Panc1 (cell line): Measurements from ENCODE around the gene GSDMA. TPM values are rescaled to one million over a fixed set of nuclear protein-coding genes. Genes with fewer than 3 reads are reported as not detected.

Experiments
- ATAC-seq: fragments of 200-7000 bp; cut with Tn5 transposase; 2 replicates; pipeline ENCODE4 v1.9.1; 2020; ENCODE audit warnings: mild to moderate bottlenecking, moderate library complexity
- BruUV-seq: library from RNA; stranded (reverse); fragments of 400-500 nt; replicated peaks from 2 replicates; lab custom pipeline; 2021; lab: Mats Ljungman, UMichigan
- CTCF ChIA-PET: fragments of 300-600 bp; sonication (Branson Sonifier 250); formaldehyde crosslinking; loops from one replicate; lab custom pipeline; 2022; ENCODE audit warnings: antibody characterized with exemption; lab: Charles Lee
- POLR2A ChIA-PET: fragments of 300-600 bp; sonication (Branson Sonifier 250); formaldehyde crosslinking; loops from one replicate; lab custom pipeline; 2022; ENCODE audit warnings: antibody characterized with exemption; lab: Charles Lee
- DNase-seq: peaks from one replicate; pipeline ENCODE4 v3.0.0-alpha.2; 2010; ENCODE audit warnings: low read depth, low spot score
- H3K27ac ChIP-seq: 2 replicates; pipeline ENCODE4 v1.5.1; 2011; ENCODE audit warnings: mild to moderate bottlenecking, low read length, inconsistent platforms
- H3K27me3 ChIP-seq: fragments of 200-500 bp; sonication (Bioruptor generic); 2 replicates; pipeline ENCODE4 v1.6.0; 2014; ENCODE audit warnings: low read length, inconsistent platforms; ENCODE audit not compliant: control insufficient read depth, insufficient read depth
- H3K36me3 ChIP-seq: fragments of 200-500 bp; sonication (Bioruptor generic); 2 replicates; pipeline ENCODE4 v1.5.1; 2014; ENCODE audit warnings: inconsistent platforms, mild to moderate bottlenecking, low read length, moderate library complexity; ENCODE audit not compliant: control insufficient read depth, insufficient read depth
- H3K4me1 ChIP-seq: 2 replicates; pipeline ENCODE4 v1.5.1; 2011; ENCODE audit warnings: inconsistent platforms, mild to moderate bottlenecking, low read length, moderate library complexity; ENCODE audit not compliant: control insufficient read depth, insufficient read depth
- H3K4me3 ChIP-seq, 2 experiments: 2 replicates each; pipeline ENCODE4 v1.5.1; 2011 to 2012; ENCODE audit warnings: low read depth in 2 of 2, low read length in 2 of 2, mild to moderate bottlenecking in 2 of 2, inconsistent platforms in 1 of 2, moderate library complexity in 1 of 2
- H3K9me3 ChIP-seq: fragments of 200-500 bp; sonication (Bioruptor generic); 2 replicates; pipeline ENCODE4 v1.5.1; 2014; ENCODE audit warnings: low read depth, mild to moderate bottlenecking, inconsistent platforms, low read length, moderate library complexity; ENCODE audit not compliant: control insufficient read depth, insufficient read depth
- CTCF ChIP-seq: fragments of 450-650 bp; IDR thresholded peaks from 2 replicates; pipeline ENCODE4 v1.5.1; 2017; ENCODE audit warnings: mild to moderate bottlenecking
- POLR2AphosphoS5 ChIP-seq: IDR thresholded peaks from 2 replicates; pipeline ENCODE4 v1.6.1; 2012; ENCODE audit warnings: mild to moderate bottlenecking, low read depth, low read length, moderate library complexity
- REST ChIP-seq, 2 experiments: IDR thresholded peaks; 2 replicates each; pipeline ENCODE4 v1.6.1; 2011 to 2012; ENCODE audit warnings: low read depth in 2 of 2, control low read depth in 1 of 2, low read length in 1 of 2, mild to moderate bottlenecking in 1 of 2, moderate library complexity in 1 of 2; ENCODE audit not compliant: insufficient read depth in 1 of 2
- SIN3A ChIP-seq: IDR thresholded peaks from 2 replicates; pipeline ENCODE4 v1.6.1; 2012; ENCODE audit warnings: low read depth, mild to moderate bottlenecking, low read length, moderate library complexity, borderline replicate concordance; ENCODE audit not compliant: insufficient read depth
- TCF7L2 ChIP-seq: IDR thresholded peaks from 2 replicates; pipeline ENCODE4 v1.6.1; 2011; ENCODE audit warnings: mild to moderate bottlenecking, low read depth, low read length, inconsistent platforms
- in situ Hi-C: cut with HindIII; loops from 2 replicates; pipeline ENCODE4 v1.10.0; 2016; ENCODE audit warnings: low sequenced_read_pairs, low pct_unique_long_range_greater_than_20kb
- intact Hi-C: fragments of 100-400 bp; cut with micrococcal nuclease; formaldehyde crosslinking; loops from one replicate; pipeline ENCODE4 v1.10.0; 2022; ENCODE audit not compliant: unreplicated experiment
- total RNA-seq: library from RNA; stranded (reverse); gene quantifications from one replicate; pipeline ENCODE4 v1.2.1, GENCODE V29; 2021; ENCODE audit not compliant: unreplicated experiment

GSDMA gene
- total RNA-seq, 1 experiment from 2014 or later: not detected

GRCh38 chr17:39994448-39994847 lies 31.6 kb downstream of the GSDMA start:
- no peaks in the 10 kb centered on the region for H3K27me3 ChIP-seq
- no peak for ATAC-seq
- BruUV-seq: no TSS peak
- no peak overlapping the region for H3K27ac ChIP-seq
- in situ Hi-C loops (no loop called here), intact Hi-C loops (no loop called here)
- DNase-seq: no peak
- H3K4me3 ChIP-seq: no peak overlapping the region
- CTCF ChIA-PET: no interaction called here
- no peaks in the 10 kb centered on the region for H3K9me3 ChIP-seq
- H3K36me3 ChIP-seq: peaks cover 26% of the 10 kb centered on the region
- POLR2A ChIA-PET: interaction anchor here (0.6 kb wide), 1 partner anchor 14 kb away, joined by 3 read pairs; the partner anchor contains the start of gene PSMD3
- H3K4me1 ChIP-seq: no peaks in the 10 kb centered on the region
- TF ChIP-seq SIN3A (no peak), CTCF (no peak), POLR2AphosphoS5 (no peak), TCF7L2 (no peak), REST (IDR thresholded peaks at IDR 0.05; ENCODE audit: insufficient read depth in 1 of 2, low read depth in 2 of 2, low read length in 1 of 2) (no peak)

GRCh38 chr17:39995438-39995837 lies 32.6 kb downstream of the GSDMA start:
- BruUV-seq: no TSS peak
- ChIA-PET POLR2A (no interaction called here), CTCF (no interaction called here)
- intact Hi-C loops (no loop called here), in situ Hi-C loops (no loop called here)
- Histone ChIP-seq H3K36me3 (peaks cover 20% of the 10 kb centered on the region), H3K4me3 (no peak overlapping the region), H3K9me3 (no peaks in the 10 kb centered on the region), H3K27ac (no peak overlapping the region), H3K4me1 (no peaks in the 10 kb centered on the region), H3K27me3 (no peaks in the 10 kb centered on the region)
- ATAC-seq (no peak), DNase-seq (no peak)
- no peak for TF ChIP-seq POLR2AphosphoS5
- no peak for TF ChIP-seq SIN3A
- no peak for TF ChIP-seq CTCF
- no peak for TF ChIP-seq REST (IDR thresholded peaks at IDR 0.05; ENCODE audit: insufficient read depth in 1 of 2, low read depth in 2 of 2, low read length in 1 of 2)
- TF ChIP-seq TCF7L2: no peak
